ENCODE measurements around the gene ZSCAN31.
"Not testable (repeated sequence)": the region's sequence is repeated elsewhere in the genome, so short reads cannot be mapped to it uniquely, and the experiment has no call there.

Gene ZSCAN31

DNA sequence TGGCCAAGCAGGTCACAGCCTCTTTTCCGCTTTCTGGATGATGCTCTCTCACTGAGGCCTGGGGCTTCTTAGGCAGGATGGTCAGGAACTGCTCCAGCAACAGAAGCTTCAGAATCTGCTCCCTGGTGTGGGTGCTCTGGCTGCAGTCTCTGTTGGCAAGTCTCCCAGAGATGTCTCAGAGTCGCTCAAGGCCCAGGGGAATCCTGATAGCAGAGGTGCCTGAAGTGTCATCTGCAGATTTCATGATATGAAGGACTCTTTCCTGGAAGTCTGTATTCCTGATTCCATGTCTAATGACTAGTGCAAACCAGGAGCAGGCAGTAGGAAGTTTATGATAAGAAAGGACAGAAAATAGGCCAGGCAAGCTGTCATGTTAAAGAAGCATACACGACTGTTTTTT is 20.3 kb downstream of the ZSCAN31 start:
- TF ChIP-seq, protein P1, sequence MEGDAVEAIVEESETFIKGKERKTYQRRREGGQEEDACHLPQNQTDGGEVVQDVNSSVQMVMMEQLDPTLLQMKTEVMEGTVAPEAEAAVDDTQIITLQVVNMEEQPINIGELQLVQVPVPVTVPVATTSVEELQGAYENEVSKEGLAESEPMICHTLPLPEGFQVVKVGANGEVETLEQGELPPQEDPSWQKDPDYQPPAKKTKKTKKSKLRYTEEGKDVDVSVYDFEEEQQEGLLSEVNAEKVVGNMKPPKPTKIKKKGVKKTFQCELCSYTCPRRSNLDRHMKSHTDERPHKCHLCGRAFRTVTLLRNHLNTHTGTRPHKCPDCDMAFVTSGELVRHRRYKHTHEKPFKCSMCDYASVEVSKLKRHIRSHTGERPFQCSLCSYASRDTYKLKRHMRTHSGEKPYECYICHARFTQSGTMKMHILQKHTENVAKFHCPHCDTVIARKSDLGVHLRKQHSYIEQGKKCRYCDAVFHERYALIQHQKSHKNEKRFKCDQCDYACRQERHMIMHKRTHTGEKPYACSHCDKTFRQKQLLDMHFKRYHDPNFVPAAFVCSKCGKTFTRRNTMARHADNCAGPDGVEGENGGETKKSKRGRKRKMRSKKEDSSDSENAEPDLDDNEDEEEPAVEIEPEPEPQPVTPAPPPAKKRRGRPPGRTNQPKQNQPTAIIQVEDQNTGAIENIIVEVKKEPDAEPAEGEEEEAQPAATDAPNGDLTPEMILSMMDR (IDR thresholded peaks at IDR 0.05; ENCODE audit: insufficient read depth, missing control alignments): no peak
- FAIRE-seq: no peak
- DNase-seq (ENCODE audit: insufficient read length, low spot score): no peak

DNA sequence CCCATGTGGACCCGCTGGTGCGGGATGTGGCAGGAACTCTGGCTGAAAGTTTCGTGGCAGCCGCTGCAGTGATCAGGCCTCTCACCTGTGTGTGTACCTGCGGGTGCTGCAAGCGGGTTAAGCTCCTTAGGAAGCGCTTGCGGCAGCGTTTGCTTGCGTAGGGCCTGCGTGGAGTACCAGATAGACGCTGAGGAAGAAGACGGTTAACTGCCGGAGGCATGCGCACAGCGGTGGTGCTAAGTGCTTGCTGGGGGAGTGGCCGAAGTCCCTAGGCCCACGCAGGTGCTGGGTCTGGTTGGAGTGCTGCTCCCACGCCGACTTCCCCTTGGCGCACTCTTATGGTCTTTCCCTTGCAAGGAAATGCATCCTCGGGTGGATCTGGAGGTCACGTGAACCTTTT is 23.0 kb downstream of the ZSCAN31 start:
- FAIRE-seq (no peak), DNase-seq (ENCODE audit: insufficient read length, low spot score) (no peak)
- TF ChIP-seq, protein P1 (IDR thresholded peaks at IDR 0.05; ENCODE audit: insufficient read depth, missing control alignments): no peak

DNA sequence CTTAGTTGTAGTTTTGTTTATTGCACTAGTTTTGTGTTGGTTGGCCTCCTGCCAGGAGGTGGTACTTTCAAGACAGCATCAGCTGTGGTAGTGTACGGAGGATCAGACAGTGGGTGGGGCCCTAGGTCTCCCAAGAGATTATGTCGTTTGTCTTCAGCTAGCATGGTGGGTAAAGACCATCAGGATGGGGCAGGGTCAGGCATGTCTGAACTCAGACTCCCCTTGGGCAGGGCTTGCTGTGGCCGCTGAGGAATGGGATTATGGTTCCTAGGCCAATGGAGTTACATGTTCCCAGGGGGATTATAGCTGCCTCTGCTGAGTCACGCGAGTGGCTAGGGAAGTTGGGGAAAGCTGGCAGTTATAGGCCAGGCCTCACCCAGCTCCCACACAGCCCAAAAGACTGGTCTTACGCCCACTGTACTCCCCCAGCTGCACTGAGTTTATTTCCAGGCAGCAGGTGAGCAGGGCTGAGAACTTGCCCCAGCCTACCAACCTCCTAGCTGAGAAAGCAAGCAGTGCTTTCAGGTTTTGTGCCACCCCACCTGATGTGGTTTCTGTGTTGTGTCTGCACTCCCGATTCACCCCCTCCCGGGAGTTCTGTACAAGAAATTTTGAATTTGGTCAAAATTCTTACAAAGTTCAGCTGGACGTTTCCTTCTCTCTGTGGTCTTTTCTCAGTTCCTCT is 24.7 kb downstream of the ZSCAN31 start:
- DNase-seq (ENCODE audit: insufficient read length, low spot score): no peak
- TF ChIP-seq, protein P1 (IDR thresholded peaks at IDR 0.05; ENCODE audit: insufficient read depth, missing control alignments): no peak
- no peak for FAIRE-seq

DNA sequence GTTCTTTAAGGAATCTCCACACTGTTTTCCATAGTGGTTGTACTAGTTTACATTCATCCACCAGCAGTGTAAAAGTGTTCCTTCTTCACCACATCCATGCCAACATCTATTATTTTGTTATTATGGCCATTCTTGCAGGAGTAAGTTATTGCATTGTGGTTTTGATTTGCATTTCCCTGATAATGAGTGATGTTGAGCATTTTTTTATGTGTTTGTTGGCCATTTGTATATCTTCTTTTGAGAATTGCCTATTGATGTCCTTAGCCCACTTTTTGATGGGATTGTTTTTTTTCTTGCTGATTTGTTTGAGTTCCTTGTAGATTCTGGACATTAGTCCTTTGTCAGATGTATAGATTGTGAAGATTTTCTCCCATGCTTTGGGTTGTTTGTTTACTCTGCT is 29.6 kb downstream of the ZSCAN31 start:
- FAIRE-seq; DNase-seq (ENCODE audit: insufficient read length, low spot score): not testable (repeated sequence)

DNA sequence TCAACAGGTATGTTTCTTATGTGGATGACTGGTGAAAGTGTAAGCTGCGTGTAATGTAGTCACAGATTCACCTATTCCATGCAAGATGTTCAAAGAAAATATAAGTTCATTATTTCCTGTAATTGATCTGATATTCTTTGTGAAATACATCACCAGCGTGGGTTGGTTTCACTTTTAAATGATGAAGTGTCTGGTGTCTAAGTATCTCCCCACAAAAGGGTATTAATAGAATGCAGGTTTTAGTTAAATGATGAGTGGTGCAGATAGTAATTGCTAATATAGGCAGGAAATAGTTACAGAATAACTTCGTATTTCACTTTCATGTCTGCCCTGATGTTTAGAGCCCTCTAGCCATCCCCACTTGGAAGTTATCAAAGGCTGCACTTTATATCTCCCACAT is 32.4 kb downstream of the ZSCAN31 start:
- no peak for DNase-seq (ENCODE audit: insufficient read length, low spot score)
- TF ChIP-seq, protein P1 (IDR thresholded peaks at IDR 0.05; ENCODE audit: insufficient read depth, missing control alignments): no peak
- FAIRE-seq: no peak

DNA sequence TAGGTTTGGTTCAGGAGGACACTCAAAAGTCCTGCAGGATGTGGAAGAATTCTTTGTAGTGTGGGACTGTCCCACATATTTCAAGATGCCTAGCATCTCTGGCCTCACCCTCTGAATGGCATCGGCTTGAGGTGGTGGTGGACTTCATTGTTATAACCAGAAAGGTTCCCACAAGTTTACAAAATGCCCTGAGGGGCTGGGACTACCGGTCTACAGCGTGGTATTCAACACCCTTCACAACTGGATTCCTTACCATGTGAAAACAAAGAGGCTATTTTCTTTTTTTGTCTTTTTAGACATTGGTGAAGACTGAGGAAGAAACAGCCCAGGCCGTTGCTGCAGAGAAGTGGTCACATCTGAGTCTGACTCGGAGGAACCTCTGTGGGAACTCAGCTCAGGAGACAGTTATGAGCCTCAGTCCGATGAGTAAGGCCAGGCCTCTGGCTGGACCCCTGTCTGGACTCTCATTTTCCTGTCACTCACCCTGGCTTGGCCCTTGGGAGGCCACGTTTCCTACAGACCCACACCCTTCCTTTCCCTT is 39.4 kb downstream of the ZSCAN31 start:
- FAIRE-seq (no peak), DNase-seq (ENCODE audit: insufficient read length, low spot score) (no peak)
- TF ChIP-seq, protein P1 (IDR thresholded peaks at IDR 0.05; ENCODE audit: insufficient read depth, missing control alignments): no peak

DNA sequence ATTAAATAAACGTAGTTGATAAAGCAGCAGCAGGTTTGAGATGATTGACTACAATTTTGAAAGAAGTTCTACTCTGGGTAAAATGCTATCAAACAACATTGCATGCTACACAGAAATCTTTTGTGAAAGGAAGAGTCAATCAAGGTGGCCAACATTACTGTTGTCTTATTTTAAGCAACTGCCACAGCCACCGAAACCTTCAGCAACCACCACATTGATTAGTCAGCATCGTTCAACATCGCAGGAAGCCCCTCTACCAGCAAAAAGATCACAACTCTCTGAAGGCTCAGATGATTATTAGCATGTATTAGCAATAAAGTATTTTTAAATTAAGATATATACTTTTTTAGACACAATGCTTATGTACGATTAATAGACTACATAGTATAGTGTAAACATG is 40.6 kb downstream of the ZSCAN31 start:
- DNase-seq (ENCODE audit: insufficient read length, low spot score) (no peak), FAIRE-seq (no peak)
- TF ChIP-seq, protein P1 (IDR thresholded peaks at IDR 0.05; ENCODE audit: insufficient read depth, missing control alignments): no peak

All from D721Med (cell line).